Measurements from ENCODE around the gene GIMD1. TPM values are rescaled to one million over a fixed set of nuclear protein-coding genes. Genes with fewer than 3 reads are reported as not detected.

GIMD1 gene
- total and polyA plus RNA-seq, 2 donors (not counting 3 experiments of a cell fraction or from before 2014, with no cell fraction given): not detected

DNA sequence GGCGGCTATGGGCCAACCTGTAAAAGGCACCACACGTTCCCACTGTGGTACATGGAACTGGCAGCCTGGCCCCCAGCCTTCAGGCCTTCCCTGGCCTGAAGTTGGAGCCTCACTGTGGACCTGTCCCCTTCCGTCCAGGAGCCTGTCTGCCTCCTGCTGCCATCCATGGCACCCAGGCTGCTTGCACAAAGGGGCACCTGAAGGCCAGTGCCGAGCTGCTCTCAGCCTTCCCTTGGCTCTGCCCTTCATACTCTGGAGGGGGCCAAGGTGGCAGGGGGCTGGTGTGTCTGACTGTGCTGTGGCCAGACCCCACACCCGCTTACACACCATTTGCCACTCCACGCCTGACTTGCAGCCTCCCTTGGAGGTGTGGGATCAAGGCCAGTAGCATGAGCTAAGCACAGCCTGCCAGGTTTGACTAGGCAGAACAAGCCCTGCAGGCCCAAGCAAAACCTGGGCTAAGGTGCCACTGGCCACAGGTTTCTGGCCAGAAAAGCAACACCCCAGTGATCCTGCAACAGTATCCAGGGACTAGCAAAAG, 17.3 kb upstream of the GIMD1 start:
- BruUV-seq (replicated peaks): no TSS peak
- dilution Hi-C loops (cut with MboI; ENCODE audit: extremely low pct_ligation_motif_present, low sequenced_read_pairs): no loop called here
- CTCF ChIA-PET: interaction anchor here (1.1 to 1.4 kb wide), 2 partner anchors 20 to 148 kb away, joined by 3 read pairs; no protein-coding TSS in a partner anchor

More for the DNA sequence above, 17.3 kb upstream of the GIMD1 start:
- POLR2A ChIA-PET: no interaction called here
- H3K79me2 ChIP-seq (ENCODE audit: control insufficient read depth, insufficient read depth, low read length): no peaks in the 10 kb centered on the region
- intact Hi-C loops (cut with micrococcal nuclease): no loop called here
- DNase-seq (ENCODE audit: low read depth, low spot score) (no peak), FAIRE-seq (no peak)
- H3K9me1 ChIP-seq (replicated peaks; ENCODE audit: control insufficient read depth, extremely low read depth, insufficient read depth, low read length): no peaks in the 10 kb centered on the region
- H3K27ac ChIP-seq (ENCODE audit: insufficient read depth, low read depth, low read length): no peak overlapping the region
- H4K20me1 ChIP-seq (replicated peaks; ENCODE audit: control insufficient read depth, extremely low read depth, insufficient read depth, low read length): no peaks in the 10 kb centered on the region
- H3K4me3 ChIP-seq (replicated peaks in 1 of 3; ENCODE audit: insufficient read depth in 1 of 3, low read depth in 1 of 3, low read length in 3 of 3): no peak overlapping the region
- H3K36me3 ChIP-seq (ENCODE audit: control insufficient read depth in 2 of 2, extremely low read depth in 1 of 2, insufficient read depth in 2 of 2, low read length in 2 of 2): no peaks in the 10 kb centered on the region
- H2AFZ ChIP-seq (ENCODE audit: low read depth, low read length): no peak overlapping the region
- H3K9ac ChIP-seq (replicated peaks; ENCODE audit: extremely low read depth, insufficient read depth, low read length): no peak overlapping the region
- no peak overlapping the region for H3K4me2 ChIP-seq (ENCODE audit: insufficient read depth, low read length)
- H3K27me3 ChIP-seq (ENCODE audit: control insufficient read depth in 2 of 2, insufficient read depth in 2 of 2, low read length in 2 of 2): no peaks in the 10 kb centered on the region
- no peaks in the 10 kb centered on the region for H3K9me3 ChIP-seq (replicated peaks; ENCODE audit: control insufficient read depth, insufficient read depth, low read length)
- no peaks in the 10 kb centered on the region for H3K4me1 ChIP-seq (ENCODE audit: control insufficient read depth, extremely low read depth, insufficient read depth, low read length)
- TF ChIP-seq EZH2 (IDR thresholded peaks at IDR 0.05; ENCODE audit: borderline replicate concordance, low read depth, low read length, severe bottlenecking) (no peak), JUN (IDR thresholded peaks at IDR 0.05; ENCODE audit: borderline replicate concordance, insufficient read depth, insufficient read length, low read depth) (no peak), POLR2A (IDR thresholded peaks at IDR 0.05; ENCODE audit: low read depth, low read length) (no peak), MYC (IDR thresholded peaks at IDR 0.05; ENCODE audit: low read depth, low read length) (no peak), CTCF (IDR thresholded peaks at IDR 0.05; ENCODE audit: extremely low read depth in 1 of 2, insufficient read depth in 1 of 2, low read depth in 1 of 2, low read length in 2 of 2) (no peak), FOS (IDR thresholded peaks at IDR 0.05; ENCODE audit: borderline replicate concordance, insufficient read depth, low read length) (no peak), POLR2AphosphoS5 (IDR thresholded peaks at IDR 0.05; ENCODE audit: insufficient read depth, low read depth, low read length) (no peak), GATA2 (IDR thresholded peaks at IDR 0.05; ENCODE audit: insufficient read depth, insufficient read length, low read depth, low read length) (no peak)
- TF ChIP-seq, protein P1, sequence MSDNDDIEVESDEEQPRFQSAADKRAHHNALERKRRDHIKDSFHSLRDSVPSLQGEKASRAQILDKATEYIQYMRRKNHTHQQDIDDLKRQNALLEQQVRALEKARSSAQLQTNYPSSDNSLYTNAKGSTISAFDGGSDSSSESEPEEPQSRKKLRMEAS (IDR thresholded peaks at IDR 0.05; ENCODE audit: insufficient read depth, insufficient read length): no peak
